GM18498 (cell line): Measurements from ENCODE around the gene DIAPH2.
A peak's percentile ranks its signal among the peaks of the same experiment; 100 is the strongest.
"Not testable (repeated sequence)": the region's sequence is repeated elsewhere in the genome, so short reads cannot be mapped to it uniquely, and the experiment has no call there.

Experiments used
- ATAC-seq: cut with Tn5 transposase; IDR thresholded peaks from one replicate; pipeline ENCODE4 v1.9.1; 2021; ENCODE audit warnings: mild to moderate bottlenecking, moderate library complexity; ENCODE audit not compliant: unreplicated experiment

Gene DIAPH2

DNA sequence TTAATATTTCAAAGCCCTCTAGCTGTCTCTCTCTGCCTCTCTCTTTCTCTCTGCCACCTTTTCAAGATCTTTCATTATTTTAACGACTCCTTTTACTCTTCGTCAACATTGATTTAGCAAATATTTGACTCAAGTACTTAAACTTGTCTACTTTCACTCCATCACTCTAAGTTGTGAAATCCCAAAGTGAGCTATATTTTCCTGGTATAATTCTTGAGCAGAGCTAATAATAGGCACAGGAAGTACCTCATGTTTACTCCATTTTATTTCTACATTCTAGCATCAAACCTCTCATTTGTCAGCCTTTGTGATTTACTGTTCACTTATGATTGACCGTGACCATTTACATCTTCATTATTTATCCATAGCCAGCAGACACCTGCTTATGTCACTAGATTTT, 681.6 kb downstream of the DIAPH2 start:
- ATAC-seq = no peak

DNA sequence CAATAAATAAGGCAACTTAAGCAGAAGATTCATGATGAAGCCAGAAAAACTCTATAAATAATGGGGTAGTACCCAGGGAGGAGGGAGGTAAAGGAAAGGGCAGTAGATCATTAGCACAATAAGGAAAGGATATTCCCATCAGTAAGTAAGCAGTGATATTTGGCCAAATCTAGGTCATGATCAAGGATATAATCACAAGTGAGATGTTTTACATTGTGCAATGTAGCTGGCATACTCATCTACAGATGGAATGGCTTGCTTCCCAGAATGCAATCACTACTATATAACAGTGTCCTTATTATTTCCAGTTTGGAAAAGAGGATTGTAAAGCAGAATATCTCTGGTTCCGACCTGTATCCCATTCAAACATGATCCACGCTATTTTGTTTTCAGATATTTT, 682.5 kb downstream of the DIAPH2 start:
- ATAC-seq = no peak

DNA sequence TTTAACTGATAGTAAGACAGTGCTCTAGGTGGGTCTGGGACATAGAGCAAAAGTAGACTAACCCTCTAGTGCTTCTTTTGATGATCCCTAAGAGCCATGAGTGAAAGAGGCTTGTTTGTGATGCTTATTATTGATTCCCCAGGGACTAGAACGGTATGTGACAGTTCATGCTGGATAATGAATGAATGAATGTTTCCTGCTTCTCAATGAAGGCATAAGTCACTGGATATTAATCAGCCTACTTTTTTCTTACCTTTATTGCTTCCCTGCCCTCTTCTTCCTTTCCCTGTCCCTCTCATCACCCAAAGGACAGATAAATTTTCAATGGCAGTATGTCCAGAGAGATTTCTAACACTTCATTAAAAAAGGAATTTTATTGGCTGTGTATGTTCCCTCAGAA, 685.3 kb downstream of the DIAPH2 start:
- ATAC-seq = no peak

DNA sequence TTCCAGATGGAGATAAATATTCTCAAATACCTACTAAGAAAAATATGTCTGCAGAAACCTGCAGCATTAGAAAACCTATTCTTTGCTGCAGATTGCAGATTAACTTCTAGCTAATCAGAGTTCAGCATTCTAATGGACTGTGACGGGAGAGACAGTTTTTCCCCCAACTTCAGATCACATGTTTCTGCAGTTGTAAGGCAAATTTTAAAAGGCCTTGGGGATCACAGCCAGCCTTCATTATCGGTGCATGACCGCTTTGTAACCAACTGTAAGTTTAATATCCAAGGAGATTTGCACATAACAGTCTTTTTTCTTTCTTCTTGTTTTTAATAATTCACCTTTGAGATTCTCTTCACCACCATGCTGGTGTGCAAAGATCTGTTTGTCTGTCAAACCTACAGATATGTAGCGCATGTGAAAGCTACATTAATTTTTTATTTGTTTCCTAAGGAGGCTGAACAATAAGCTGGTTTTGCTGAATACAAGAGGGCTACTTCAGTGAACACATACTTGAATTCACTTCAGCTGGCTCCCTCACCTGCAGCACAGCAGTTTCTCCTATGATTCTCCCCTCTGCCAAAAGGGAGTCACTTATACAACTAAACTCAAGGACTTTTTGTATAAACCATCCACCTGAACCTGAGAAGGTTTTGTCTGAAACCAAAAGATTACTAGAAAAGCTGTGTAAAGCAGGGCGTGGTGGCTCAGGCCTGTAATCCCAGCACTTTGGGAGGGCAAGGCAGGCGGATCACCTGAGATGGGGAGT, 687.5 kb downstream of the DIAPH2 start:
- no peak for ATAC-seq

DNA sequence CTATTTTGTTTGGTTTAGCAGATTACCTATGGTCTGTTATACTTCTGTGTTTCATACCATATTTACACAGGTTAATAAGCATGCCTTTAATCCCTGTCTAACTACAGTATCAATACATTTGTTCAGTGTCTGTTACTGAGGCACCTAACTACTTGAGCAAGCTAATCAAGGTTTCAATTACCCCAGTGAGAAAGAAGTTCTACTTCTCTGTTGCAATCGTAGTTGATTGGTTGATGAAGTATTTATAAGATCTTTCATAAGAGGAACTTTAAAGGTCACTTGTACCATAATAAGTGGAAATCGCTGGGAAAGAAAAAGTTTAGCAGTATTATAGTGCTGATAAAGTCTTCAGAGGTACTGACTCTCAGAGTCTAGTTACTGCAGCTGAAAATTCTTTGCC, 689.6 kb downstream of the DIAPH2 start:
- no peak for ATAC-seq

DNA sequence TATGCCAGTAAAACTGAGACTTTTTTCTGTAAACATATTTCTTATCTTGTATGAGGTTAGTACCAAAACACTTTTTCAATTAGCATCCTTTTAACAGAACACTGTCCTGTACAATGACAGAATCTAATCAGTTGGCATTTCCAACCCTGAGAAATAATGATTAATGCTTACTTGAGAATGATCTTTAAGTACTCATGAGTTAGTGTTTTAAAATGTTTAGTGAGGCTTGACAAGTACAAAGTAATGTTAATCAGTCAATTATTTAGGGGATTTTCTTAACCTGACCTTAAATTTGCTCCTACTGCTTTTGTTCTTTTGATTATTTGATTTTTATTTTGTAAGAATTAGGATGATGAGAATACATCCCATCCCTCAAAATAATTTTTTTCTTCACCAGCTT, 695.6 kb downstream of the DIAPH2 start:
- ATAC-seq = no peak

DNA sequence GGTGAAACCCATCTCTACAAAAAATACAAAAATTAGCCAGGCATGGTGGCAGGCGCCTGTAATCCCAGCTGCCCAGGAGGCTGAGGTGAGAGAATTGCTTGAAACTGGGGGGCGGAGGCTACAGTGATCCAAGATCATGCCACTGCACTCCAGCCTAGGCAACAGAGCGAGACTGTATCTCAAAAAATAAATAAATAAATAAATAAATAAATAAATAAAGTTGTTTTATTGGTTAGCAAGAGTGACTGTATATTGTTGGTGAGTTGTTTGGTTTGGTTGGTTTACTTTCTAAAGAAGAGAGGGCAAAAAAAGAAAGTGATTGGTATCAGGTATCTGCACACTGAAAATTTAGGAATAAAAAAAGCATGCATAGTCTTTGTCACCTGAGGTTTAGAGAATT, 700.0 kb downstream of the DIAPH2 start:
- no peak for ATAC-seq

DNA sequence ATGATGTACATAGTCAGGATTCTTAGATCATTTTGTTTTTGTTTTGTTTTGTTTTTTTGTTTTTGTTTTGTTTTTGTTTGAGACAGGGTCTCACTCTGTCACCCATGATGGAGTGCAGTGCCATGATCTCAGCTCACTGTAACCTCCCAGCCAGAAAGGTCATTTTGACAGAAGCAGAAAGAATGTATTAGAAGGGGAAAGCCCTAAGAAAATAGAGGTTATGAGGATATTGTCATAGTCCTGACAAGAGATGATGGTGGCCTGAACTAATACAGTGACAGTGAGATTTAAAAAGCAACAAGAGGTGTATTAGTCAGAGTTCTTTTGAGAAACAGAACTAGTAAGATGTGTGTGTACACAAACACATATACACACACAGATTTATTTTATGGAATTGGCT, 702.4 kb downstream of the DIAPH2 start:
- no peak for ATAC-seq

DNA sequence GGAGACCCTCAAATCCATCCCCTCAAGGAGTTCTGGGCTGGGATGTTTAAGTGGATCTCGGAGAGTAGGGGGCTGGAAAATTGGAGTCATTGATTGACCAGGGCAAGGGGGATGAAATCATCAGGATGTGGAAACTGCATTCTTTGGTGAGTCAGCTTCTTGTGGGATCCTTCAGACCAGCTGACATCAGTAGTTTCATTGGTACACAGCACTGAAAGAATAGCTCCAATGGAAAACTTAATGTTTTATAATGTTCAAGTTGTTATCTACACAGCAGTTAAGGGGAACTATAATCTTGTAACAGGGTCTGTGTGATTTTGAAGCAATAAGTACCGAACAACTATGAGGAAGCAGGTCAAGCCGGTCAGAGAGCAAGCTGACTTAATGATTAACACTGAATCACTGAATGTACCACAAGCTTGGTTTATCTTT, 705.1 kb downstream of the DIAPH2 start:
- ATAC-seq = no peak

DNA sequence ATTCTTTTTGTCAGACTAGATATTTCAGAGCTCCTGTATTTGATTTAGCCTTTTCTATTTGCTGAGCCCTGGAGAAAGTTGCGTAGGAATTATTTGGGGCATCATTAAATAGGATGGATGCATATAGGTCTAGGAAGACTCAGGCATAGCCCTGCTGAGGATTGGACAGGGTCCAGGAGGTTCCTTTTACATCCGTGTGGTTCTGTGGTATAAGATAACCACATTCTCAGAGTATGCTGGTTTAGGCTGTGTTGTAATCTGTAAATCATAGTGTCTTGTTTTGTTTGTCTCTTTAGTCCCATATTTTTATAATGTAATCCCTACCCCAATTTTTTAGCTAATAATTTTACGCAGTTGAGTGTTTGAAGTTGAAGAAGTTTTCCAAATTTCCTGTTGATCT, 712.7 kb downstream of the DIAPH2 start:
- no peak for ATAC-seq

DNA sequence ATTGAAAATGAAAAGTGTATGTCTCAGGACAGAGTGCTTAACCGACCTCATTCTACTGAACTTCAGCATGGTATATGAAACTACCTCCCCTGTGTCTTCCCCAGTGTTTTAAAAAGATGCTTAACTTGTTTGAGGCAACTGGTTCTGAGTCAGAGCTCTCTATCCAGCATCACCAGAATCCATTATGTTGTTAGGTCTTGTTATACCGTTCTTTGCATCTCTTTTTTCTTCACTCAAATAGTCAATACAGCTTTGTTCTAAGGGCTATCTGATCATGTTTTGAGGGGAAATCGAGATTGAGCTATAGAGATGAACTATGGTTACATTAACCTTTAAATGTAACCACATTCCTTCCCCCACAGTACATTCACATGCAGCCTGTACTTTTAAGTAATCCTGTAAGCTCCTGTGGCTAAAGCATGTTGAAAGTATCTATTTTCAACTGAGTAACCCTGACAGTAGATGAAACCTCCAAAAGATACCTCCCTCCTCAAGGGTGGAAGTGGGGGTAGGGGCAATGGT, 713.4 kb downstream of the DIAPH2 start:
- peak; percentile 50 for ATAC-seq

DNA sequence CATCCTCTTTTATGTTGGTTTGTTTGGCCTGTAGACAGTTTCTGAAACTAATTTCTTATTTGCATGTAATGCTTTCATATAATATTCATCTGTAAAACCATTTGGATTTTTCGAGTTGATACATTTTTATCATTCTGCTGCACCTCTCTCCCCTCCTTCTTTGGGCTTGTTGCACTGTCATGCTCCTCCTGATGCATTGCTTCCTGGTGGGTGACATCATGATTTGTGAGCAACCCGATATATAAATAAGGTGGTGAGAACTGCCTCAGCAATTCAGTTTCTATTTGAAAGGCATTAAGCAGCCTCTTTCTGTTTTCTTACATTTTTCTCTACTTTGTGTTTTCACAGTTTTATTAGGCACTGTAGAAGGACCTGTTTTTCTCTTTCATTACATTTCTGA, 714.8 kb downstream of the DIAPH2 start:
- ATAC-seq = peak; percentile 40

DNA sequence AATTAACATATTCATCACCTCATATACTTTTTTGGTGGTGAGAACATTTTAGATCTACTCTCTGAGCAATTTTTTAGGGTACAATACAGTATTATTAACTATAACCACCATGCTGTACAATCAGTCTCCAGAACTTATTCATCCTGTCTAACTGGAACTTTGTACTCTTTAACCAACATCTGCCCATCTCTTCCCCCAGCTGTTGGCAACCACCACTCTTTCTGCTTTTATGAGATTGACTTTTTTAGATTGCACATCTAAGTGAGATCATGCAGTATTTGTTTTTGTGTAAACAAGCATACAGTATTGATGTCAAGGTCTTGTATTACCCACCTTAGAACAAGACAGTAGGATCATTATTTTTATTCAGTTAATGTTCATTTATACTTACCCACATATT, 715.9 kb downstream of the DIAPH2 start:
- no peak for ATAC-seq

DNA sequence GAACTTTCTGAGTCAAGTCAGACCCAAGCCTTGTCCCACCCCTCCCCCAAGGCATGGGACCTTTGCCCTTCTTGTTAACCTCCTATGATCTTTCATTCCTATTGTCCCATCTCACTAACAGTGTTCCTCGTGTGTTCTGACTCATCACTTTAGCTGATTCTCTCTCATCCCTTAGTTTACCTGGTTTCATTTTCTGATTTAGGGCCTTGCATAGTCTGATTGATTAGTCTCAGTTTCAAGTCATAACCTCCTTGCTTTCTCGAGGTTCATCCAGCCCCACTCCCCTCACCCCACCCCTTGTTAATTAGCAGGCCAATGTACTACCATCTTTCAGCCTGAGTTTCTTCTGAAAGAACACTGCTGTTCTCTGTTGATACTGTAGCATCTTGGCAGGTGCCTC, 716.5 kb downstream of the DIAPH2 start:
- peak; percentile 65 for ATAC-seq

DNA sequence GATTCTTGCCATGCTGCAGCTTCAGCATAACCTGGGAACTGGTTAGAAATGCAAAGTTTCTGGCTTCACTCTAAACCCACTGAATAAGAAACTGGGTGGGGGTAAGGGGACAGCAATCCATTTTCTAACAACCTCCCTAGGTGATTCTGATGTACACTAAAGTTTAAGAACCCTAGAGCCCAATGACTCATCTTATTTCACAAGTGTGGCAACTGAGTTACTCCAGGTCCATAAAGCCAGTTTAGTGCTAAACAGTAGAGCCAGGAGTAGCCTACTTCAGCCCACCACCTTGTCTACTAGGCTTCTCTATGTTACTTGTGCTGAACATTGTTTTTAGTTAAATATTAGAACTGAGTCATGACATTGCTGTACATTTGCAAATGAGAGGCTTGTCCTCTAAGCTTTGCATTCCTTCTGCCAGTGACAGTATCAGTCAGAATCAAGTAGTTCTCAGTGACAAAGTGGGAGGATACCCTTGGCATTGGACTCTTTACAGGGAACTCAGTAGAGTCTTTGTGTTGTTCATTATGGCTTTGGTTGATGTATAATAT, 717.0 kb downstream of the DIAPH2 start:
- ATAC-seq = no peak

DNA sequence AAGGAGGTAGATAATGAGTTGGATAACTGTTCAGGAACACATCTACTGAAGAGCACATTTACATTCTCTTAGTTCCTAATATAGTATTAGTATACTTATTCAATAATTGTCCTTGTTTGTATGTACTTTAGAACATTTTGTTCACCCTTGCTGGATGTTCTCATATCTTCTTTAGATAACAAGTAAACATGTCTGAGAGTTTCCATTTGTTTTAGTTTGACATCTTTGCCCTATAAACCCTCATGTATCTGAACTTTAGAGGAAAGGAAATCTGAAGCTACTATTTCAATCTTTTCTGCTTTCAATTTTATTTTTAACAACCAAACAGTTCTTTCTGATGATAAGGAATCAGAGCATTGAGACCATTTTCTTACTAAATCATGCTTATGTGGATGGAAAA, 717.7 kb downstream of the DIAPH2 start:
- ATAC-seq = no peak

DNA sequence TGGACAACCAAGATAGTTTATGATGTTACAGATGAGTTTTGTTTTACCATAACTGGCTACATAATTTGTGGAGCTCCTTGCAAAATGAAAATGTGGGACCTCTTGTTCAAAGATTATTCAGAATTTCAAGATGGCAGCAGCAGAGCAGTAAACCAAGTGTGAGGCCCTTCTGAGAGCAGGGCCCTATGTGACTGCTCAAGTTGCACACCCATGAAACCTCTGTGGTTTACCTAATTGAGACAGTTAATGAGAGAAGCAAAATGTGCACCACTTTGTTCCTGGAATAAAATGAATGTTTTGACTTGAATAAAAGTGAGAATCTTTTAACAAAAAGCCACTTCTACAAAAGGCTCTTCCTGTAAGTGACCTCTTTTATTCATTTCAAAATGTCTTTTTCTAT, 718.3 kb downstream of the DIAPH2 start:
- ATAC-seq = no peak

DNA sequence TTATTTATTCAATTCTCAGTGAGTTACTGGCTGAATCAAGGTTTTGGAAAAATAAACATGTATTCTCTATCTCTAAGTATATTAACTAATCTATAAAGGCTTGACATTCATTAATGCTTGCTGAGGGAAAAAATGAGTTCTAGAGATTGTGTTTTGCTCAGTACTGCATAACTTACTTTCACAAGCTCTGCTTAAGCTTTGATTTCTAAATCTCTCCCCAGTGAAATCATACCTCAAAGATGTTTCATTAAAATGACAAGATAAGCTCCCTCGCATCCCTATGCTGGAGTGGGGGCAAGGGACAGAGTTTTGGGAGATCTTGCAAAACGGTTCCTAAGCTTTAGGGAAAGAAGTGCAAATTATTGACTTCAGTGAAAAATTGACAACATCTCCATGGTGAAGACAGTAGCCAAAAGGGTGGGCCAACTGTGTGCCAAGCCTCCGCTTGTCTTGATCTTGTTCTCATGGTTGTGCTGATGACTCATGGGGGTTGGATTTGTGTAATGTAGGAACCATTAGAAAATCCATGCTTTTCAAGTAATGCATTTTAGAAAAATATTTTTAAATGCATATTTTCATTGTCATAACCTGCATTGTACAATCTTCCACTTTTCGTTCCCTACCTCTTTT, 720.5 kb downstream of the DIAPH2 start:
- no peak for ATAC-seq

DNA sequence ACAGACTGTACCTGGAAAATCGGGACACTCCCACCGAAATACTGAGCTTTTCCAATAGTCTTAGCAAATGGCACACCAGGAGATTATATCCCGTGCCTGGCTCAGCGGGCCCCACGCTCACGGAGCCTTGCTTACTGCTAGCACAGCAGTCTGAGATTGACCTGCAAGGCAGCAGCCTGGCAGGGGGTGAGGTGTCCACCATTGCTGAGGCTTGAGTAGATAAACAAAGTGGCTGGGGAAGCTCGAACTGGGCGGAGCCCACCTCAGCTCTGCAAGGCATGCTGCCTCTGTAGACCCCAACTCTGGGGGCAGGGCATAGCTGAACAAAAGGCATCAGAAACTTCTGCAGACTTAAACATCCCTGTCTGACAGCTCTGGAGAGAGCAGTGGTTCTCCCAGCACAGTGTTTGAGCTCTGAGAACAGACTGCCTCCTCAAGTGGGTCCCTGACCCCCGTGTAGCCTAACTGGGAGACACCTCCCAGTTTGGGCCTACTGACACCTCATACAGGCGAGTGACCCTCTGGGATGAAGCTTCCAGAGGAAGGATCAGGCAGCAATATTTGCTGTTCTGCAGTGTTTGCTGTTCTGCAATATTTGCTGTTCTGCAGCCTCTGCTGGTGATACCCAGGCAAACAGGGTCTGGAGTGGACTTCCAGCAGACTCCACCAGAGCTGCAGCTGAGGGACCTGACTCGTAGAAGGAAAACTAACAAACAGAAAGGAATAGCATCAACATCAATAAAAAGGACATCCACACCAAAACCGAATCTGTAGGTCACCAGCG, 725.2 kb downstream of the DIAPH2 start:
- ATAC-seq = not testable (repeated sequence)

DNA sequence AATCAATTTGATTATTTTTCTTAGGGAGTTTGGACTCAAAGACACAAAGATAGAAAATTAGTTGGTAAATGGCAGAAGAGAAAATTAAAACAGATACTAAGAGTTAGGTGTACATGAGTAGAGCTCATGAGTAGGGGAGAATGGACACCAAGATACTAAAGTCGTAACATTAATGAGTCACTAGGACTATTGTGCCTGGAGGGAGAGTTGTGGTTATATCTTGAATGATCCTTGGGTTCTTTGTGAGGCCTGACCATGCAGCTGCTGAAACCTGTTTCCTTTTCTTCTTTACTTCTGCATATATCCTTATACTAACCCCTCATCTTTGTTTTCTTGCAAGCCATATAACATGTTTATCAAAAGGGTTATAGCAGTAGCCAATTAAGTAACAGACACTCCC, 731.8 kb downstream of the DIAPH2 start:
- ATAC-seq = no peak

DNA sequence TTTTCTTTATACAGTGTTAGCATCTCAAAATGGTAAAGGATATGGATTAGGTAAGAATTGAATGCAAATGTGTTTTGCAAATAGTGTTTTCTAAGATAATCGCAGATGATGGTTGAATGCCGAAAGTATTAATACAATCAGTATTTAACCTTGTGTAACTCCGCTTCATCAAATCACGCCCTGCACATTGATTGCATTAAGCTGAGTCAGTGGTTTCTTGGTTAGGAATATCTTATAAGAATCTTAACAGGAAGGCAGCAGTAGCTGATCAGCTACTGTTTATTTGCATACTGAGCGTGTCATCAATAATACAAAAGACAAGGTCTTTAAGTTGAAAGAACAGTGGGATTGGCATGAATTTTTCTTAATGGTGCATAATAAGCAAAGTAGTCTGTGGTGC, 744.5 kb downstream of the DIAPH2 start:
- no peak for ATAC-seq
